Nephron progenitor cell (in vitro differentiated cells): ENCODE results near the gene GPC5.
"Not testable (repeated sequence)": the region's sequence is repeated elsewhere in the genome, so short reads cannot be mapped to it uniquely, and the experiment has no call there.

ENCODE experiments used
- DNase-seq: peaks from one replicate; pipeline ENCODE4 v3.0.0; 2021
- H3K27ac Mint-ChIP-seq: 2 replicates; pipeline ENCODE4 v1.8.0; 2021; ENCODE audit warnings: mild to moderate bottlenecking, moderate library complexity, mixed read lengths
- H3K27me3 Mint-ChIP-seq: 2 replicates; pipeline ENCODE4 v1.8.0; 2021; ENCODE audit warnings: mild to moderate bottlenecking, low read depth, mixed read lengths; ENCODE audit not compliant: poor library complexity
- H3K36me3 Mint-ChIP-seq: 2 replicates; pipeline ENCODE4 v1.8.0; 2021; ENCODE audit warnings: low read depth, mixed read lengths
- H3K4me1 Mint-ChIP-seq: 2 replicates; pipeline ENCODE4 v1.8.0; 2021; ENCODE audit warnings: mixed read lengths
- H3K4me3 Mint-ChIP-seq: 2 replicates; pipeline ENCODE4 v1.8.0; 2021; ENCODE audit warnings: mild to moderate bottlenecking, moderate library complexity, mixed read lengths
- H3K9me3 Mint-ChIP-seq: 2 replicates; pipeline ENCODE4 v1.8.0; 2021; ENCODE audit warnings: mild to moderate bottlenecking, moderate library complexity, mixed read lengths
- CTCF ChIP-seq: fragments of 200-600 bp; sonication (generic); IDR thresholded peaks from 2 replicates; pipeline ENCODE4 v1.5.0; 2021; ENCODE audit warnings: antibody characterized with exemption

GPC5 gene

GRCh38 chr13:91894316-91894715 lies 495.9 kb downstream of the GPC5 start:
- Mint-ChIP-seq H3K9me3 (no peaks in the 10 kb centered on the region), H3K4me3 (no peak overlapping the region), H3K27ac (no peak overlapping the region), H3K36me3 (no peaks in the 10 kb centered on the region), H3K27me3 (no peaks in the 10 kb centered on the region), H3K4me1 (no peaks in the 10 kb centered on the region)
- no peak for TF ChIP-seq CTCF
- DNase-seq, result no peak

GRCh38 chr13:91896547-91896946 lies 498.1 kb downstream of the GPC5 start:
- no peak for TF ChIP-seq CTCF
- H3K27ac Mint-ChIP-seq, result no peak overlapping the region
- H3K27me3 Mint-ChIP-seq, result no peaks in the 10 kb centered on the region
- no peak for DNase-seq
- H3K4me3 Mint-ChIP-seq, result no peak overlapping the region
- H3K9me3 Mint-ChIP-seq, result no peaks in the 10 kb centered on the region
- H3K4me1 Mint-ChIP-seq, result no peaks in the 10 kb centered on the region
- no peaks in the 10 kb centered on the region for H3K36me3 Mint-ChIP-seq

GRCh38 chr13:91898986-91899385 lies 500.6 kb downstream of the GPC5 start:
- not testable (repeated sequence) for H3K27ac Mint-ChIP-seq, DNase-seq, H3K4me3 Mint-ChIP-seq, H3K27me3 Mint-ChIP-seq, H3K36me3 Mint-ChIP-seq, H3K4me1 Mint-ChIP-seq, H3K9me3 Mint-ChIP-seq

- Mint-ChIP-seq H3K4me3 (no peak overlapping the region), H3K36me3 (no peaks in the 10 kb centered on the region), H3K27ac (no peak overlapping the region), H3K9me3 (no peaks in the 10 kb centered on the region), H3K4me1 (peaks cover 9% of the 10 kb centered on the region), H3K27me3 (no peaks in the 10 kb centered on the region)
- no peak for DNase-seq
- no peak for TF ChIP-seq CTCF
Observed at GRCh38 chr13:91902291-91902690, 503.9 kb downstream of the GPC5 start.

GRCh38 chr13:91904005-91904404 lies 505.6 kb downstream of the GPC5 start:
- Mint-ChIP-seq H3K4me3 (no peak overlapping the region), H3K27me3 (no peaks in the 10 kb centered on the region), H3K27ac (no peak overlapping the region), H3K4me1 (peaks cover 9% of the 10 kb centered on the region), H3K36me3 (no peaks in the 10 kb centered on the region), H3K9me3 (no peaks in the 10 kb centered on the region)
- no peak for TF ChIP-seq CTCF
- DNase-seq, result no peak

GRCh38 chr13:91904597-91904996 lies 506.2 kb downstream of the GPC5 start:
- Mint-ChIP-seq H3K27me3 (no peaks in the 10 kb centered on the region), H3K4me1 (peaks cover 9% of the 10 kb centered on the region), H3K4me3 (no peak overlapping the region), H3K36me3 (no peaks in the 10 kb centered on the region), H3K27ac (no peak overlapping the region), H3K9me3 (no peaks in the 10 kb centered on the region)
- TF ChIP-seq CTCF, result no peak
- no peak for DNase-seq
